Testis (tissue), 2 donors: ENCODE data around the gene GJA4.

Experiments
- CTCF ChIP-seq, 3 experiments: fragments of 450-650 bp in 2 of 3; fragments of 200-600 bp in 1 of 3; sonication (generic) in 1 of 3; IDR thresholded peaks; one replicate each; pipeline ENCODE4 v1.5.1; 2016 to 2019; ENCODE audit warnings: antibody characterized with exemption in 3 of 3, mild to moderate bottlenecking in 2 of 3, moderate library complexity in 1 of 3
- POLR2A ChIP-seq: fragments of 450-650 bp; IDR thresholded peaks from one replicate; pipeline ENCODE4 v1.6.1; 2017; ENCODE audit warnings: antibody characterized with exemption, mild to moderate bottlenecking, moderate library complexity

DNA sequence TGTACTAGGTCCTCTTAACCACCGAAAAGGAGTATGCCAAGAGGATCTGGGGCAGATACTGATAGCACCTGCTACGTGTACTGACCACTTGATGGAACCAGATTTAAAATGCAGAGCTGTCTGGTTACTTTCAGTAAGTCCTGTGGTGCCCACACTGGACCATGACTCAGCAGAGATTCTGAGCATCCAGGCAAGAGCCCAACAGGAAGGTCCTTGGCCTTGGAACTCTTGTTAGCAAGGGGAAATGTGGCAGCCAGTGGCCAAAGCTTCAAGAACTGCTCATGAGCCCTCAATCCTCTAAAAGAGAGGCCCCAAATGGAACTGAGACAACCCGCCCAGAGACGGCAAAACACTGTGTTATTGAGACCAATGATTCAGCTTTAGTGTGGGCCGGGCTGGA is 42.2 kb upstream of the GJA4 start:
- no peak for TF ChIP-seq POLR2A
- TF ChIP-seq CTCF (IDR thresholded peaks at IDR 0.05) = no peak
